Fibroblast of the conjunctiva (primary cell): ENCODE measurements around the gene CHTOP.

Source experiments
- DNase-seq: peaks from one replicate; pipeline ENCODE4 v3.0.0-alpha.2; 2010; ENCODE audit warnings: low read depth

CHTOP gene

DNA sequence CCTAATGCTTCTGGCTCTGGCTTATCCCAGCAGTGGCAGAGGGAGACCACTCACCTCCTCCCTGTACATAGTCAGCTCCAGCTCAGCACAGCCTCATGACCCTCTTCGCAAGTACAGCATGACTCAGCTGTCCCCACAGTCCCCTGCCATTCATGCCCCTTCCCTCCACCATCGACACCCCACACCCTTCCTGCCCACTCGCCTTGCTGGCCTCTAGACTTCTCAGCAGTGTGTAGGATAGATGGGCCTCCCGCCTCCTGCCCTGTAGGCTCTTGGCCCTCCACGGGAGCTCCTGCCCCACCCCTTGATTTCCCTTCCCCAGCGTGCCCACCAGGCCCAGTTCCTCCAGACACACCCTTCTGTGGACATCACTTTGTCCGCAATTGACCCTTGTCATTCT, 54.4 kb downstream of the CHTOP start:
- no peak for DNase-seq

DNA sequence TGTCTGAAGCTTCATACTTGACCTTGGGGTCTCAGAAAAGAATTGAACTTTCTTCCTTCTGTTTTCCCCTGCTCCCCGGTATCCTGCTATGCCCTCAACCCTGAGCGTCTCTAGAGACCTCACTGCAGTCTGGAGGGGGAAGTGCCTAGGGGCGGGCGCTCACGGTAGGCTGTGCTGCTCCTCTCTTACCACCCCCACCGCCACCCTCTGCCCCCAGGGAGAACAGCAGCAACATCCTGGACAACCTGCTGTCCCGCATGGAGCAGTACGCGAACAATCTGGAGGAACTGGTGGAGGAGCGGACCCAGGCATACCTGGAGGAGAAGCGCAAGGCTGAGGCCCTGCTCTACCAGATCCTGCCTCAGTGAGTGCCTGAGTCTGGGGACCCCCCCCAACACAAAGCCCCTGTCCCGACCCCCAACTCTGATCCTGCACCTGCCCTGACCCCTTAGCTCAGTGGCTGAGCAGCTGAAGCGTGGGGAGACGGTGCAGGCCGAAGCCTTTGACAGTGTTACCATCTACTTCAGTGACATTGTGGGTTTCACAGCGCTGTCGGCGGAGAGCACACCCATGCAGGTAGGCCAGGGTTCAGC, 55.0 kb downstream of the CHTOP start:
- DNase-seq, result no peak

DNA sequence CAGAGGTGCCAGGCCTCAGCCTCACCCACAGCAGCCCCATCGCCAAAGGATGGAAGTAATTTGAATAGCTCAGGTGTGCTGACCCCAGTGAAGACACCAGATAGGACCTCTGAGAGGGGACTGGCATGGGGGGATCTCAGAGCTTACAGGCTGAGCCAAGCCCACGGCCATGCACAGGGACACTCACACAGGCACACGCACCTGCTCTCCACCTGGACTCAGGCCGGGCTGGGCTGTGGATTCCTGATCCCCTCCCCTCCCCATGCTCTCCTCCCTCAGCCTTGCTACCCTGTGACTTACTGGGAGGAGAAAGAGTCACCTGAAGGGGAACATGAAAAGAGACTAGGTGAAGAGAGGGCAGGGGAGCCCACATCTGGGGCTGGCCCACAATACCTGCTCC, 59.6 kb downstream of the CHTOP start:
- no peak for DNase-seq
